H1 (cell line): ENCODE results near the gene INHBB. TPM values are rescaled to one million over a fixed set of nuclear protein-coding genes. Genes with fewer than 3 reads are reported as not detected.

Source experiments
- CTCF ChIA-PET: fragments of 300-600 bp; sonication (Branson Sonifier 250); formaldehyde crosslinking; loops from one replicate; lab custom pipeline; 2021; ENCODE audit not compliant: partially characterized antibody; lab: Charles Lee
- POLR2A ChIA-PET: fragments of 300-600 bp; sonication (Branson Sonifier 250); formaldehyde crosslinking; loops from one replicate; lab custom pipeline; 2021; ENCODE audit warnings: inconsistent platforms; ENCODE audit not compliant: partially characterized antibody; lab: Charles Lee
- DNase-seq, 2 experiments: peaks; one replicate each; pipeline versions ENCODE4 v3.0.0 to v3.0.0-alpha.2; 2010 to 2022; ENCODE audit warnings: low spot score in 2 of 2, low read depth in 1 of 2, mixed read lengths in 1 of 2
- FAIRE-seq: peaks from 2 replicates; lab custom pipeline; 2011; peaks lifted over from hg19 to GRCh38; lab: Jason Lieb, UNC
- H2AFZ ChIP-seq: 2 replicates; pipeline ENCODE4 v1.8.1; 2012; ENCODE audit warnings: low read length, inconsistent platforms
- H2AK5ac ChIP-seq: 2 replicates; pipeline ENCODE4 v1.6.1; 2013; ENCODE audit warnings: low read depth, low read length
- H2BK120ac ChIP-seq: replicated peaks from 2 replicates; pipeline ENCODE3; 2013; ENCODE audit warnings: low read depth, low read length, inconsistent platforms
- H2BK12ac ChIP-seq: 2 replicates; pipeline ENCODE4 v1.6.1; 2013; ENCODE audit warnings: low read depth, low read length
- H2BK15ac ChIP-seq: 2 replicates; pipeline ENCODE4 v1.6.1; 2013; ENCODE audit warnings: low read length
- H2BK20ac ChIP-seq: 2 replicates; pipeline ENCODE4 v1.6.1; 2013; ENCODE audit warnings: low read length
- H2BK5ac ChIP-seq: 2 replicates; pipeline ENCODE4 v1.6.1; 2013; ENCODE audit warnings: low read depth, low read length
- H3K14ac ChIP-seq: 2 replicates; pipeline ENCODE4 v1.6.1; 2013; ENCODE audit warnings: inconsistent platforms; ENCODE audit not compliant: insufficient read length
- H3K18ac ChIP-seq: 2 replicates; pipeline ENCODE4 v1.6.1; 2013; ENCODE audit warnings: low read length; ENCODE audit errors: extremely low read depth
- H3K23ac ChIP-seq: 2 replicates; pipeline ENCODE4 v1.6.1; 2013; ENCODE audit warnings: inconsistent platforms; ENCODE audit not compliant: insufficient read length
- H3K23me2 ChIP-seq: 2 replicates; pipeline ENCODE4 v1.6.1; 2013; ENCODE audit warnings: low read depth, low read length
- H3K27ac ChIP-seq: 2 replicates; pipeline ENCODE4 v1.6.1; 2011; ENCODE audit warnings: low read depth, low read length, inconsistent platforms
- H3K27me3 ChIP-seq, 4 experiments: replicated peaks in 1 of 4; 1 replicate in 1 of 4; 2 replicates in 3 of 4; pipeline versions ENCODE4 v1.6.1 to v1.8.1; 2011 to 2013; ENCODE audit warnings: low read length in 3 of 4, mild to moderate bottlenecking in 3 of 4, inconsistent platforms in 2 of 4, mixed read lengths in 2 of 4, moderate library complexity in 1 of 4; ENCODE audit not compliant: control insufficient read depth in 3 of 4, insufficient read depth in 3 of 4; ENCODE audit errors: extremely low read depth in 1 of 4
- H3K36me3 ChIP-seq, 4 experiments: 2 replicates each; pipeline versions ENCODE4 v1.6.1 to v1.8.1; 2011 to 2013; ENCODE audit warnings: mild to moderate bottlenecking in 4 of 4, low read length in 3 of 4, moderate library complexity in 2 of 4, control low read depth in 1 of 4, inconsistent platforms in 1 of 4; ENCODE audit not compliant: insufficient read depth in 4 of 4, control insufficient read depth in 2 of 4
- H3K4ac ChIP-seq: replicated peaks from 2 replicates; pipeline ENCODE3; 2013; ENCODE audit warnings: low read length, low read depth, mixed read lengths, inconsistent platforms; ENCODE audit not compliant: insufficient read length
- H3K4me1 ChIP-seq, 4 experiments: replicated peaks in 1 of 4; 1 replicate in 1 of 4; 2 replicates in 3 of 4; pipeline versions ENCODE4 v1.6.1 to v1.8.1; 2011 to 2013; ENCODE audit warnings: low read length in 3 of 4, inconsistent platforms in 2 of 4, mixed read lengths in 1 of 4; ENCODE audit not compliant: insufficient read depth in 4 of 4, control insufficient read depth in 3 of 4
- H3K4me2 ChIP-seq, 2 experiments: 2 replicates each; pipeline versions ENCODE4 v1.6.1 to v1.8.1; 2011 to 2013; ENCODE audit warnings: low read depth in 2 of 2, low read length in 2 of 2, control low read depth in 1 of 2, inconsistent platforms in 1 of 2, mild to moderate bottlenecking in 1 of 2; ENCODE audit not compliant: insufficient read depth in 1 of 2
- H3K4me3 ChIP-seq, 4 experiments: fragments of 200-600, 300-600 bp in 1 of 4; sonication (generic), shearing (Covaris generic), sonication (Bioruptor Twin) in 1 of 4; 2 replicates each; pipeline versions ENCODE4 v1.5.1 to v1.8.1; 2011 to 2016; ENCODE audit warnings: low read length in 4 of 4, low read depth in 3 of 4, control low read depth in 2 of 4, inconsistent platforms in 2 of 4, mild to moderate bottlenecking in 2 of 4, mixed read lengths in 1 of 4, moderate library complexity in 1 of 4; ENCODE audit not compliant: insufficient read depth in 2 of 4; ENCODE audit errors: extremely low read depth in 1 of 4
- H3K56ac ChIP-seq: replicated peaks from 2 replicates; pipeline ENCODE3; 2013; ENCODE audit warnings: low read depth, mild to moderate bottlenecking, mixed read lengths, low read length, inconsistent platforms; ENCODE audit not compliant: insufficient read length
- H3K79me1 ChIP-seq: 2 replicates; pipeline ENCODE4 v1.6.1; 2013; ENCODE audit warnings: low read depth, low read length, control low read depth
- H3K79me2 ChIP-seq, 2 experiments: 2 replicates each; pipeline versions ENCODE4 v1.6.1 to v1.8.1; 2012 to 2013; ENCODE audit warnings: low read length in 2 of 2, mild to moderate bottlenecking in 2 of 2, inconsistent platforms in 1 of 2; ENCODE audit not compliant: insufficient read depth in 2 of 2, control insufficient read depth in 1 of 2
- H3K9ac ChIP-seq, 4 experiments: replicated peaks in 1 of 4; 1 replicate in 1 of 4; 2 replicates in 3 of 4; pipeline versions ENCODE4 v1.6.1 to v1.8.1; 2011 to 2013; ENCODE audit warnings: low read depth in 3 of 4, low read length in 3 of 4, control low read depth in 2 of 4, mild to moderate bottlenecking in 2 of 4, moderate library complexity in 2 of 4, inconsistent platforms in 1 of 4; ENCODE audit errors: extremely low read depth in 1 of 4
- H3K9me3 ChIP-seq, 2 experiments: 2 replicates each; pipeline versions ENCODE4 v1.6.1 to v1.8.1; 2012 to 2013; ENCODE audit warnings: mild to moderate bottlenecking in 2 of 2, moderate library complexity in 2 of 2, control low read depth in 1 of 2, inconsistent platforms in 1 of 2, low read depth in 1 of 2, low read length in 1 of 2, mixed read lengths in 1 of 2; ENCODE audit not compliant: insufficient read depth in 2 of 2
- H4K20me1 ChIP-seq, 2 experiments: replicated peaks in 1 of 2; 2 replicates each; pipeline versions ENCODE3 to v1.8.1; 2011 to 2013; ENCODE audit warnings: inconsistent platforms in 2 of 2, low read length in 2 of 2, mild to moderate bottlenecking in 1 of 2; ENCODE audit not compliant: insufficient read depth in 2 of 2, control insufficient read depth in 1 of 2
- H4K5ac ChIP-seq: 2 replicates; pipeline ENCODE4 v1.6.1; 2013; ENCODE audit warnings: low read length, low read depth, mixed read lengths, inconsistent platforms; ENCODE audit not compliant: insufficient read length
- H4K8ac ChIP-seq: 2 replicates; pipeline ENCODE4 v1.8.0; 2013; ENCODE audit warnings: mild to moderate bottlenecking, moderate library complexity, low read length, inconsistent platforms; ENCODE audit not compliant: insufficient read depth; ENCODE audit errors: extremely low read depth
- H4K91ac ChIP-seq: replicated peaks from 2 replicates; pipeline ENCODE3; 2013; ENCODE audit warnings: low read length, mixed read lengths, inconsistent platforms; ENCODE audit not compliant: insufficient read length
- BRCA1 ChIP-seq: IDR thresholded peaks from 2 replicates; pipeline ENCODE4 v1.6.1; 2012; ENCODE audit warnings: low read depth, low read length, improper control_type of control experiment
- CBX5 ChIP-seq: fragments of 300-800, 300-1000 bp; sonication (generic); IDR thresholded peaks from 2 replicates; pipeline ENCODE4 v1.7.1; 2016; ENCODE audit warnings: antibody characterized with exemption, low read length, low read depth
- CTBP2 ChIP-seq: IDR thresholded peaks from 2 replicates; pipeline ENCODE4 v1.7.0; 2011; ENCODE audit warnings: borderline replicate concordance, mild to moderate bottlenecking, moderate library complexity, mixed read lengths, low read length; ENCODE audit not compliant: insufficient read depth, insufficient read length
- FOSL1 ChIP-seq: IDR thresholded peaks from 2 replicates; pipeline ENCODE4 v1.6.1; 2011; ENCODE audit warnings: mild to moderate bottlenecking, low read depth, low read length, moderate library complexity; ENCODE audit not compliant: insufficient read depth
- PHF8 ChIP-seq: fragments of 200-600 bp; sonication (generic); conservative IDR thresholded peaks from 2 replicates; pipeline ENCODE4 v1.7.1; 2012; ENCODE audit warnings: low read depth, mild to moderate bottlenecking, inconsistent platforms, low read length, moderate library complexity
- SUZ12 ChIP-seq: fragments of 200-600 bp; sonication (generic); IDR thresholded peaks from 2 replicates; pipeline ENCODE4 v1.6.1; 2012; ENCODE audit warnings: mild to moderate bottlenecking, inconsistent platforms, low read length, moderate library complexity, mixed read lengths
- WGBS, 2 experiments: shearing (Covaris generic) in 1 of 2; methylation state at CpG; one replicate each; pipeline versions ENCODE4 v1.1.6 to v1.1.7; 2013 to 2015; ENCODE audit warnings: low lambda C conversion rate in 2 of 2, mixed read lengths in 2 of 2, inconsistent platforms in 1 of 2, low coverage in 1 of 2, missing lambda C conversion rate in 1 of 2; ENCODE audit not compliant: insufficient replicate concordance in 2 of 2, insufficient coverage in 1 of 2, insufficient read length in 1 of 2; ENCODE audit errors: extremely low coverage in 1 of 2, missing lambda C conversion rate in 1 of 2; 5-methylcytosine and 5-hydroxymethylcytosine counted together
- polyA plus RNA-seq, 7 experiments: library from polyadenylated mRNA; depleted of rRNA in 3 of 7; stranded (reverse) in 5 of 7; unstranded in 2 of 7; fragments of >200 nt in 5 of 7; fragments of 200-250 nt in 2 of 7; gene quantifications; 1 replicate in 5 of 7; 2 replicates in 1 of 7; 4 replicates in 1 of 7; pipeline versions ENCODE4 v1.2.1 to v1.2.3, GENCODE V29; 2011 to 2013; ENCODE audit warnings: missing spikeins in 2 of 7, mixed read lengths in 2 of 7
- total RNA-seq: library from RNA; stranded (reverse); fragmentation: NEBNext Ultra II Directional; extraction: Animal tissue kit (Norgen Biotek cat#: 25700); gene quantifications from 2 replicates; pipeline ENCODE4 v1.2.1, GENCODE V29; 2021
- TF ChIP-seq, protein P1 (sequence below): IDR thresholded peaks from 2 replicates; pipeline ENCODE4 v1.6.1; 2012; ENCODE audit warnings: low read length, inconsistent platforms
- TF ChIP-seq, protein P2 (sequence below): IDR thresholded peaks from 2 replicates; pipeline ENCODE4 v1.6.1; 2012; ENCODE audit warnings: inconsistent platforms

Gene INHBB
- total and polyA plus RNA-seq, 2 of the 8 experiments (the other 6 are each of a cell fraction or from before 2014, with no cell fraction given), result 0.30 to 0.32 TPM

DNA sequence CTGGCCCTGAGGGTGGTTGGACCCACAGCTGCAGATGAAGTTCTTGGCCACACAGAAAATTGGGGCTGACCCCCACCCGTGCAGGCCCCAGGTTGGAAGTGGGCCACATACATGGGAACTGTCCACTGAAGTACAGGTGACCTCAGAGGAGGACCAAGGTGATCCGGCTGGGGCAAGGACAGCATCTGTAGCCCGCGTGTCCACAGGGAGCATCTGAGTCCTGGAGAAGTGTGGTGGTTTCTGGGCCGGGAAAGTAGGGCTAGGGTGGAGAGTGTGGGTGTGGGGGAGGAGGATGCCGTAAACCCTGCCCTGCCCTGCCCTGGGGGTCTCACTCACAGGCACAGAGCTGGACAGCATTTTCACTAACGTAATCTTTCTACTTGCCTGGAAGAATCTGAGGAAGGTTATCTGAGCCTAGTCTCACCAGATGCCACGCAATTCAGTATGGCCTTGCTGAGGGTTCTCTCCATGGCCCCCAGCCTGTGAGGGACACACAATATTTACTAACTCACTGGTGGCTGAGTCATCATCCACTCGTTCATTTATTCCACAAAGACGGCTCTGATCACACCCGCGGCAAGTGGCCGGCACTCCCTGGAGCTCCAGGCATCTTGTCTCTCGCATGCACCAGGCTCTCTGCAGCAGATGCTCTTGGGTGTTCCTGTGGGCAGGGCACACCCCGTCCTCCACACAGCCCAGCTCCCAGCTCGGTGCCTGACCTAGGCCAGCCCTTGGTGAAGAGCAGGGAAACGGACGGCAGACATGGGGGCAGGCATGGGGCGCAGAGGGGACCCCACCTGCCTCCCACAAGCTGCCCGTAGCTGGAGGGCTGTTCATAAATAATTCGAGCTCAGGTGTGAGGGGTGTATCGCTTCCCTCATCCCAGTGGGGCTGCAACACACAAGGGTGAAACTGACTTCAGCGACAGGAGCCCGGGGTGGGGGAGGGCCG lies 51.2 kb downstream of the INHBB start:
- no peak overlapping the region for H4K5ac ChIP-seq
- H3K4me3 ChIP-seq, result no peak overlapping the region
- H3K23me2 ChIP-seq, result no peaks in the 10 kb centered on the region
- H3K36me3 ChIP-seq, result no peaks in the 10 kb centered on the region
- H3K27me3 ChIP-seq, result peaks cover 0 to 6% (median 0%) of the 10 kb centered on the region in 4 experiments; a peak in 4 of 7 replicates
- no peak overlapping the region for H3K27ac ChIP-seq
- H3K79me2 ChIP-seq, result no peaks in the 10 kb centered on the region
- no peak overlapping the region for H2BK20ac ChIP-seq
- FAIRE-seq (no peak), DNase-seq (peak in 1 of 2 experiments; percentile 40)
- H3K56ac ChIP-seq, result no peak overlapping the region
- ChIA-PET POLR2A (interaction anchor here (1.1 kb wide), 1 partner anchor 678 kb away, joined by 3 read pairs; no protein-coding TSS in a partner anchor), CTCF (interaction anchor here (0.7 to 4.0 kb wide), 8 partner anchors 14 to 283 kb away, joined by 3 to 19 read pairs (median 4); no protein-coding TSS in a partner anchor)
- H4K8ac ChIP-seq, result peak overlapping the region; percentile 17
- no peak overlapping the region for H3K23ac ChIP-seq
- H3K9ac ChIP-seq, result no peak overlapping the region
- H3K18ac ChIP-seq, result no peak overlapping the region
- no peak overlapping the region for H2BK5ac ChIP-seq
- H3K4ac ChIP-seq, result no peak overlapping the region
- 80% methylated on average over 25 of the region's 25 CpGs; no CpG with 5 or more reads in 1 of the 2 experiments for WGBS, 2 experiments
- no peak overlapping the region for H2BK15ac ChIP-seq
- H3K4me2 ChIP-seq, result no peak overlapping the region
- H3K79me1 ChIP-seq, result no peaks in the 10 kb centered on the region
- peaks cover 0 to 14% (median 0%) of the 10 kb centered on the region in 4 experiments; a peak in 3 of 7 replicates for H3K4me1 ChIP-seq
- no peak overlapping the region for H4K91ac ChIP-seq
- H3K9me3 ChIP-seq, result no peaks in the 10 kb centered on the region
- H2BK120ac ChIP-seq, result no peak overlapping the region
- H2AFZ ChIP-seq, result no peak overlapping the region
- no peak overlapping the region for H3K14ac ChIP-seq
- H2AK5ac ChIP-seq, result no peak overlapping the region
- H2BK12ac ChIP-seq, result peak overlapping the region; percentile 39; the same call in 1 of the 2 replicates
- H4K20me1 ChIP-seq, result no peaks in the 10 kb centered on the region
- TF ChIP-seq CTBP2 (no peak), BRCA1 (no peak), CBX5 (no peak), FOSL1 (no peak), PHF8 (no peak), SUZ12 (no peak)
- TF ChIP-seq, protein P1, sequence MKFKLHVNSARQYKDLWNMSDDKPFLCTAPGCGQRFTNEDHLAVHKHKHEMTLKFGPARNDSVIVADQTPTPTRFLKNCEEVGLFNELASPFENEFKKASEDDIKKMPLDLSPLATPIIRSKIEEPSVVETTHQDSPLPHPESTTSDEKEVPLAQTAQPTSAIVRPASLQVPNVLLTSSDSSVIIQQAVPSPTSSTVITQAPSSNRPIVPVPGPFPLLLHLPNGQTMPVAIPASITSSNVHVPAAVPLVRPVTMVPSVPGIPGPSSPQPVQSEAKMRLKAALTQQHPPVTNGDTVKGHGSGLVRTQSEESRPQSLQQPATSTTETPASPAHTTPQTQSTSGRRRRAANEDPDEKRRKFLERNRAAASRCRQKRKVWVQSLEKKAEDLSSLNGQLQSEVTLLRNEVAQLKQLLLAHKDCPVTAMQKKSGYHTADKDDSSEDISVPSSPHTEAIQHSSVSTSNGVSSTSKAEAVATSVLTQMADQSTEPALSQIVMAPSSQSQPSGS, result no peak
- TF ChIP-seq, protein P2, sequence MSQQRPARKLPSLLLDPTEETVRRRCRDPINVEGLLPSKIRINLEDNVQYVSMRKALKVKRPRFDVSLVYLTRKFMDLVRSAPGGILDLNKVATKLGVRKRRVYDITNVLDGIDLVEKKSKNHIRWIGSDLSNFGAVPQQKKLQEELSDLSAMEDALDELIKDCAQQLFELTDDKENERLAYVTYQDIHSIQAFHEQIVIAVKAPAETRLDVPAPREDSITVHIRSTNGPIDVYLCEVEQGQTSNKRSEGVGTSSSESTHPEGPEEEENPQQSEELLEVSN, result no peak
